ENCODE data around the gene F2RL3.
"Not testable (repeated sequence)": the region's sequence is repeated elsewhere in the genome, so short reads cannot be mapped to it uniquely, and the experiment has no call there.

F2RL3 gene

DNA sequence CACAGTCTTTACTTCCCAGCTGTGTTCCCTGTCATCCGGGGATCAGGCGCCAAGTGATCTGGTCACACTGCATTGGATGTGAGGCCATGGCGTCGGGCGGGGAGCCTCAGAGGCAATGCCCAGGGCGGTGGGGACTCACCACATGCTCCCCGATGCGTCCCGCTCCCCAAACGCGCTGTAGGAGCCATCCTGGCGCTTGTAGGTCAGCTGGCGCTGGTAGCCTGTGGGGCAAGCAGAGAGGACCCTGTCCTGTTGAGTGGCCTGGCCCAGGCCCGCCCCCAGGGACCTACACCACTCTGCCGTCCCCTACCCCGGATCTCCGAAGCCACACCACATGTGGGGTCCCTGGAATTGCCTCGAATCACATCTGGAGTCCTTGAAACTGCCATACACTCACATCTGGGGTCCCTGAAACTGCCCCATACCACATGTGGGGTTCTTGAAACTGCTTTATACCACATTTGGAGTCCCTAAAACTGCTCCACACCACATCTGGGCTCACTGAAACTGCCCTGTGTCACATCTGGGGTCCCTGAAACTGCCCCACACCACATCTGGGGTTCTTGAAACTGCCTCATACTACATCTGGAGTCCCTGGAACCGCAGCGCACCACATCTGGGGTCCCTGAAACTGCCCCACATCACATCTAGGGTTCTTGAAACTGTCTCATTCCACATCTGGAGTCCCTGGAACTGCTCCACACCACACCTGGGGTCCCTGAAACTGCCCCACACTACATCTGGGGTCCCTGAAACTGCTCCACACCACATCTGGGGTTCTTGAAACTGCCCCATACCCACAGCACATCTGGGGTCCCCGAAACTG, 33.2 kb downstream of the F2RL3 start:
- no peak for DNase-seq (ENCODE audit: low spot score)

- no peak for DNase-seq (ENCODE audit: low spot score)
Measured at GRCh38 chr19:16922592-16922934, 33.8 kb downstream of the F2RL3 start.

- no peak for DNase-seq (ENCODE audit: low spot score)
Measured at GRCh38 chr19:16922949-16923348, 34.1 kb downstream of the F2RL3 start.

- DNase-seq (ENCODE audit: low spot score): no peak
Measured at GRCh38 chr19:16927883-16928282, 39.1 kb downstream of the F2RL3 start.

DNA sequence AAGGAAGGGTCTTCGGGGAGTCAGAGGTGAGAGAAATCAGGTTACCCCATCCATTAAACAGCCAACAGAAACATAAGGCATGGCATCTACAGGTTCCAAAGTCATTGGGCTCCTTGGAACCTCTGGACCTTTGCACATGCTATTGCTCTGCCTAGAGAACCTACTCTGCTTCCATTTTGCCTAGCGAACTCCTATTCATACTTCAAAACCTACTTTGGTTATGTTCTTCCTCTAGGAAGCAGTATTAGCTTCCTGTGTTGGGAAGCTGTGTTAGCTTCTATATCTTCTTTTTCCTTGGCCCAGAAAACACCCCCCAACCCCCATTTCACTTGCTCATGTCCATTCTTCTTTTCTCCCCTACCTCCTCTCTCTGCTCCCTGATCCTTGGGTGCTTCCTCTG, 39.6 kb downstream of the F2RL3 start:
- no peak for DNase-seq (ENCODE audit: low spot score)

- no peak for DNase-seq (ENCODE audit: low spot score)
Measured at GRCh38 chr19:16928916-16929315, 40.1 kb downstream of the F2RL3 start.

GRCh38 chr19:16930753-16931152, 42.0 kb downstream of the F2RL3 start:
- DNase-seq (ENCODE audit: low spot score): no peak

GRCh38 chr19:16931306-16931705, 42.5 kb downstream of the F2RL3 start:
- no peak for DNase-seq (ENCODE audit: low spot score)

DNA sequence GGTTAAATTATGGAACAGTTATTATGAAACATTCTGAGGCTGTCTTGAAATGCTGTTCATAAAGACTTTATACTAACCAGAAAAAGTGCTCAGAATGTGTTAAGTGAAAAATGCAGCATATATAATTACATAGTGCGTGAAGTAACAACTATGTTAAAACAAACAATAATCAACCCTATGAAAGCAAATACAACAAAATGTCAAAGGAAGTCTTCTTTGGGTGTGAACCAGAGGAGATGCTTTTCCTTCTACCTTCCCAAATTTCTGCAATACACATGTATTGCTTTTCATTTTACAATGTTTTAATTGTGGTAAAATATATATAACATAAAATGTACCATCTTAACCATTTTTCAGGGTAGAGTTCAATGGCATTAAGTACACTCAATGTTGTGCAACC, 45.7 kb downstream of the F2RL3 start:
- no peak for DNase-seq (ENCODE audit: low spot score)

- DNase-seq (ENCODE audit: low spot score): no peak
Measured at GRCh38 chr19:16936901-16937300, 48.1 kb downstream of the F2RL3 start.

GRCh38 chr19:16937796-16938195, 49.0 kb downstream of the F2RL3 start:
- not testable (repeated sequence) for DNase-seq (ENCODE audit: low spot score)

DNA sequence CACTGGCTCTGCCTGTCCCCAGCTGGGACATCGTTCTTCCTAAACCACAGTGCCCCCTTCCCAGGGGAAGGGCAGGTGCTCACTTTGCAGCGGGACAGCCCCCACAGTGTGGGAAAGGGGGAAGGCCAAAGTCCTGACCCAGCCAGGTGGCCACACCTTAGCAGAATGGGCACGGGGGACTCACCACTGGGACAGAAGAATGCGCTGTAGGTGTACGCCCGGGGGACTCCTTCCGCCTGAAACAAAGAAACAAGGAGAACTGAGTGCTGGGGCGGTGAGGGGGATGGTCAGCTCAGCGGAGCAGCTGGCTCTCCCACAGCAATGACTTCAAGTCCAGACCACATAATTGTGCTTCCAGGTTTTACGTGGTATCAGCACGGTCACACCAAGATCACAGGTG, 49.4 kb downstream of the F2RL3 start:
- DNase-seq (ENCODE audit: low spot score): no peak

DNA sequence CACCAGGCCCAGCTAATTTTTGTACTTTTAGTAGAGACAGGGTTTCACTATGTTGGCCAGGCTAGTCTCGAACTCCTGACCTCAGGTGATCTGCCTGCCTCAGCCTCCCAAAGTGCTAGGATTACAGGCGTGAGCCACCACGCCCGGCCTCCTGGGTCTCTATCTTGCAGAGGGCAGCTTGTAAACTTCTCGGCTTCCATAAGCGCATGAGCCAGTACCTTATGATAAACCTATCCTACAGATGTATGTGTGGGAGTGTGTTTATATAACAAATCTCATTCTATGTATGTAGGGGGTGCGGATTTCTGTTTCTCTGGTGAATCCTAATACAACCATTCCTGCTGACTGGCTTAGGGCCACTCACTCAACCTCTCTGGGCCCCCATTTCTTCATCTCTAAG, 51.3 kb downstream of the F2RL3 start:
- not testable (repeated sequence) for DNase-seq (ENCODE audit: low spot score)

- no peak for DNase-seq (ENCODE audit: low spot score)
Measured at GRCh38 chr19:16940626-16941025, 51.8 kb downstream of the F2RL3 start.

Measured in RKO (cell line).